PFSK-1 (cell line): ENCODE results near the gene CTSE.

ENCODE experiments used
- FOXP2 ChIP-seq: optimal IDR thresholded peaks from 2 replicates; pipeline ENCODE3; 2011; ENCODE audit warnings: borderline replicate concordance, control low read depth, inconsistent platforms; ENCODE audit not compliant: insufficient read depth; ENCODE audit errors: extremely low read length, extremely low read depth
- POLR2AphosphoS5 ChIP-seq: IDR thresholded peaks from 2 replicates; pipeline ENCODE4 v1.6.1; 2012; ENCODE audit warnings: low read depth, mild to moderate bottlenecking, control low read depth, low read length, moderate library complexity
- SIN3A ChIP-seq: IDR thresholded peaks from 2 replicates; pipeline ENCODE4 v1.6.1; 2012; ENCODE audit warnings: mild to moderate bottlenecking, low read length, moderate library complexity, borderline replicate concordance; ENCODE audit not compliant: insufficient read depth
- TAF1 ChIP-seq: IDR thresholded peaks from 2 replicates; pipeline ENCODE4 v1.6.1; 2012; ENCODE audit warnings: low read length, control low read depth, borderline replicate concordance; ENCODE audit not compliant: insufficient read depth
- TF ChIP-seq, protein P1 (sequence below), 2 experiments: IDR thresholded peaks; 2 replicates each; pipeline versions ENCODE4 v1.6.1 to v1.8.0; 2011 to 2012; ENCODE audit warnings: low read depth in 2 of 2, low read length in 2 of 2, control low read depth in 1 of 2, inconsistent platforms in 1 of 2, mild to moderate bottlenecking in 1 of 2, moderate library complexity in 1 of 2; ENCODE audit not compliant: insufficient read depth in 1 of 2

The CTSE gene

DNA sequence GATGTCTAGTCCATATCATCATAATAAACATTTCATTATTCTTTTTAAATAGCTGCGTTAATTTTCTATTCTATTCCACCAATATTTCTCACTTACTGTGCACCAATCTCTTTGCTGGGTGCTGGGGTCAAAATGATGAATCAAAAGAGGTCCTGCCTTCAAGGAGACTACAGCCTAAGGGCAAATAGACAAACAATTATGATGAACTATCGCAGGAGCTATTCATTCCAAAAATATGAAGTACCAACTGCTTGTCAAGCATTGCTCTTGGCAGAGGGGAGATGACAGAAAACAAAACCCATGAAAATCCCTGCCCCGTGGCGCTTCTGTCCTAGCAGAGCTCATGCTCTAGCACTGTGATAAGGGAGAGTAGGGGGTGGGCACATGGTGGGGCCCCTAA is 51.6 kb downstream of the CTSE start:
- no peak for TF ChIP-seq SIN3A
- TF ChIP-seq POLR2AphosphoS5: no peak
- TF ChIP-seq FOXP2: no peak
- TF ChIP-seq, protein P1, sequence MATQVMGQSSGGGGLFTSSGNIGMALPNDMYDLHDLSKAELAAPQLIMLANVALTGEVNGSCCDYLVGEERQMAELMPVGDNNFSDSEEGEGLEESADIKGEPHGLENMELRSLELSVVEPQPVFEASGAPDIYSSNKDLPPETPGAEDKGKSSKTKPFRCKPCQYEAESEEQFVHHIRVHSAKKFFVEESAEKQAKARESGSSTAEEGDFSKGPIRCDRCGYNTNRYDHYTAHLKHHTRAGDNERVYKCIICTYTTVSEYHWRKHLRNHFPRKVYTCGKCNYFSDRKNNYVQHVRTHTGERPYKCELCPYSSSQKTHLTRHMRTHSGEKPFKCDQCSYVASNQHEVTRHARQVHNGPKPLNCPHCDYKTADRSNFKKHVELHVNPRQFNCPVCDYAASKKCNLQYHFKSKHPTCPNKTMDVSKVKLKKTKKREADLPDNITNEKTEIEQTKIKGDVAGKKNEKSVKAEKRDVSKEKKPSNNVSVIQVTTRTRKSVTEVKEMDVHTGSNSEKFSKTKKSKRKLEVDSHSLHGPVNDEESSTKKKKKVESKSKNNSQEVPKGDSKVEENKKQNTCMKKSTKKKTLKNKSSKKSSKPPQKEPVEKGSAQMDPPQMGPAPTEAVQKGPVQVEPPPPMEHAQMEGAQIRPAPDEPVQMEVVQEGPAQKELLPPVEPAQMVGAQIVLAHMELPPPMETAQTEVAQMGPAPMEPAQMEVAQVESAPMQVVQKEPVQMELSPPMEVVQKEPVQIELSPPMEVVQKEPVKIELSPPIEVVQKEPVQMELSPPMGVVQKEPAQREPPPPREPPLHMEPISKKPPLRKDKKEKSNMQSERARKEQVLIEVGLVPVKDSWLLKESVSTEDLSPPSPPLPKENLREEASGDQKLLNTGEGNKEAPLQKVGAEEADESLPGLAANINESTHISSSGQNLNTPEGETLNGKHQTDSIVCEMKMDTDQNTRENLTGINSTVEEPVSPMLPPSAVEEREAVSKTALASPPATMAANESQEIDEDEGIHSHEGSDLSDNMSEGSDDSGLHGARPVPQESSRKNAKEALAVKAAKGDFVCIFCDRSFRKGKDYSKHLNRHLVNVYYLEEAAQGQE (IDR thresholded peaks at IDR 0.05; ENCODE audit: insufficient read depth in 1 of 2, low read depth in 2 of 2, low read length in 2 of 2): no peak
- no peak for TF ChIP-seq TAF1

DNA sequence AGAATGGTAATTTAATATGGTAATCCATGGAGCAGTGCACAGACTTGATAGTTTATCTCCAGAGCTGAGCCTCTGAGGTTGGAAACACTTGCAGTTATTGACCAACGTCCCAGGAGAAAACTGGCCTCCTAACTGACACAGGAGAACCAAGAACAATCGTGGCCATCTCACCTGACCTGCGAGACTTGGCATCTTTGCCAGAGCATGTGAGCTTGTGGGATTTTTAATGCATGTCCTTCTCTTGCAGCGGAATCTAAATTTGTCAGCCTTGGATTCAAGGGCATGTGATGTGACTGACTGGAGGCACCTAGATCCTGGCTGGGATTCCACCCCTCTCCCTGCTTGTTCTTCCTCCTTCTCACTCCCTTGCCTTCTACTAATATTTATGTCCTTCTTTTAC is 52.6 kb downstream of the CTSE start:
- no peak for TF ChIP-seq POLR2AphosphoS5
- TF ChIP-seq, protein P1 (IDR thresholded peaks at IDR 0.05; ENCODE audit: insufficient read depth in 1 of 2, low read depth in 2 of 2, low read length in 2 of 2): no peak
- TF ChIP-seq FOXP2: no peak
- TF ChIP-seq SIN3A: no peak
- no peak for TF ChIP-seq TAF1

DNA sequence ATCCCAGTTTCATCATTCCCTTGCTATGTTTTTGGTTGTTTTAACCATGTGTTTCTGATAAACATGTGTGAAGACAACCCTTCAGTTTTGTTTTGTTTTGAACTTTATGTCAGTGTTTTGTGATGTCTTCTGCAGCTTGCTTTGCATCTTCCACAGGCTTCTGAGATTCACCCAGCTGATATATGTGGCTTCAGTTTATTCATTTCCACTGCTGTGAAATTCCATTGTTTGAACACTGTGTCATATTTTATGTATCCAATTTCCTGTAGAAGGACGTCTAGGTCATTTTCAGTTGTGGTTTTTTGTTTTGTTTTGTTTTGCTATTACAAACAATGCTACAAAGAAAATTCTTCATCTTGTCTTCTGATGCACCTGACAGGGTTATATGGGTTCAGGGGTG is 53.2 kb downstream of the CTSE start:
- TF ChIP-seq FOXP2 (no peak), TAF1 (no peak), POLR2AphosphoS5 (no peak), SIN3A (no peak)
- TF ChIP-seq, protein P1 (IDR thresholded peaks at IDR 0.05; ENCODE audit: insufficient read depth in 1 of 2, low read depth in 2 of 2, low read length in 2 of 2): no peak

DNA sequence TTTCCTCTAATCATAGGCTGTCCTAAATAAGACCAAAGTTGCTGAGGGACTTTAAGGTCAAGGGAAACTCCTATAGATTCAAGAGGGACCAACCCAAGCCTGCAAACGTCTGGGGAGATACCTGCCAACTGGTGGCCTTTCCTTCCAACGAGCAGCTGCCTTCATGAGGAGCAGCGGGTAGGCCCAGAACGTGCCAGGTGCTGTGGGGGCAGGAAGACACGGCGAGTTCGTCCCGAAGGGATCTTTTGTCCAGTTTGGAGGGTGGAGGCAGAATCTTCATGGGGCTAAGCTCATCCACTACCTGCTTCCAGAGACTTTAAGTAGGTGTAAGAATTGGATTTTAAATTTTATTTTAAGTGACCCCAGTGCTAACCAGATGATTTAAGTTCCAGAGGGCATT is 54.5 kb downstream of the CTSE start:
- no peak for TF ChIP-seq FOXP2
- TF ChIP-seq, protein P1 (IDR thresholded peaks at IDR 0.05; ENCODE audit: insufficient read depth in 1 of 2, low read depth in 2 of 2, low read length in 2 of 2): no peak
- TF ChIP-seq SIN3A: no peak
- TF ChIP-seq TAF1: no peak
- no peak for TF ChIP-seq POLR2AphosphoS5

DNA sequence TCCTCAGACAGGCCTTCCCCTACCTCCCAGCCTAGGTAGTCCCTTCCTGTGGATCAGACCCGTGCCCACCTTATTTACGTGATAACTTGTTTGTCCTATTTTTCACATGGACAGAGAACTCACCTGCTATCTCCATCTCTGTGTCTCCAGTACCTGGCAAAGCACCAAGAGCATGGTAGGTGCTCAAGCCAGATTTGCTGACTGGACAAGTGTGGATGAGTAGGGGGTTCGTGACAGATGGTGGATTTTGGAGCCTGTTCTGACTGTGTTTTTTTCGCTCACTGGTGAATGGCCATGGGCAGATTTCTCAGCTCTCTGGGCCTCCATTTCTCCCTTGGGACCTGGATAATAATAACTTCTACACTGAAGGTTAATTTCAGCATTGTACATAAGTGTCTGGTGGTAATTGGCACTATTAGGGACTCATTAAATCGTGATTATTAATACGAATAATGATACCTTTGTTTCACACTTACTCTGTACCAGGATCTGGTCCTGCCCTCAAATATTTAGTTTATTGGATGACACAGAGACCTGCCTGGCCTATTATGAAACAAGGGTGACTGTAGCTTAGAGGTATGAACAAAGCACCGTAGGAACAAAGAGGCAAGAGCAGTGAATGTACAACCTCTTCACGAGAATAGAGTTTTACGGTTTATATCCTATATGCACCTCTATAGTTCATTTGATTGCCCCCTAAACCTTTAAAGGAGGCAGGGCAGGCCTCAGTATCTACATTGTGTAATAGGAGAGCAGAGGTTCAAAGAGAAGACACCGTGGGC is 56.0 kb downstream of the CTSE start:
- TF ChIP-seq, protein P1 (IDR thresholded peaks at IDR 0.05; ENCODE audit: insufficient read depth in 1 of 2, low read depth in 2 of 2, low read length in 2 of 2): no peak
- TF ChIP-seq POLR2AphosphoS5 (no peak), SIN3A (no peak), TAF1 (no peak), FOXP2 (no peak)
